GM12878 (cell line): ENCODE results near the gene RABL3. TPM values are rescaled to one million over a fixed set of nuclear protein-coding genes. Genes with fewer than 3 reads are reported as not detected.

Source experiments
- ATAC-seq: fragments of 200-7000 bp; cut with Tn5 transposase; 3 replicates; pipeline ENCODE4 v1.9.1; 2020; ENCODE audit warnings: mild to moderate bottlenecking, moderate library complexity
- BruUV-seq: library from RNA; stranded (reverse); fragments of 400-500 nt; replicated peaks from 2 replicates; lab custom pipeline; 2021; lab: Mats Ljungman, UMichigan
- CTCF ChIA-PET: fragments of 300-600 bp; sonication (Branson Sonifier 250); formaldehyde crosslinking; extraction: SDS; loops from one replicate; lab custom pipeline; 2021; ENCODE audit warnings: inconsistent platforms; lab: Yijun Ruan, JAX
- POLR2A ChIA-PET: fragments of 350-600 bp; formaldehyde crosslinking; extraction: SDS; loops from one replicate; lab custom pipeline; 2021; ENCODE audit warnings: inconsistent platforms; lab: Charles Lee
- RAD21 ChIA-PET: fragments of 300-600 bp; sonication (Branson Sonifier 250); formaldehyde crosslinking; loops from one replicate; lab custom pipeline; 2023; ENCODE audit warnings: antibody characterized with exemption; ENCODE audit not compliant: unreplicated experiment; lab: Charles Lee
- SMC1A ChIA-PET: fragments of 300-600 bp; sonication (Branson Sonifier 250); formaldehyde crosslinking; loops from one replicate; lab custom pipeline; 2023; ENCODE audit not compliant: unreplicated experiment, uncharacterized antibody; lab: Charles Lee
- DNase-seq: peaks from one replicate; pipeline ENCODE4 v3.0.0-alpha.2; 2011; ENCODE audit warnings: low read depth, low spot score
- FAIRE-seq: peaks from 3 replicates; lab custom pipeline; 2011; peaks lifted over from hg19 to GRCh38; lab: Jason Lieb, UNC
- H2AFZ ChIP-seq: 2 replicates; pipeline ENCODE4 v1.6.0; 2011; ENCODE audit warnings: low read depth, low read length, control low read depth; ENCODE audit not compliant: control insufficient read depth
- H3K27ac ChIP-seq: 2 replicates; pipeline ENCODE4 v1.5.1; 2011; ENCODE audit warnings: control low read depth; ENCODE audit not compliant: control insufficient read depth, insufficient read depth
- H3K27me3 ChIP-seq, 2 experiments: replicated peaks in 1 of 2; 2 replicates each; pipeline versions ENCODE4 v1.6.0 to v1.6.1; 2011; ENCODE audit warnings: low read length in 1 of 2; ENCODE audit not compliant: control insufficient read depth in 2 of 2, insufficient read depth in 2 of 2
- H3K36me3 ChIP-seq, 2 experiments: 2 replicates each; pipeline ENCODE4 v1.5.1; 2011; ENCODE audit warnings: low read length in 1 of 2; ENCODE audit not compliant: control insufficient read depth in 2 of 2, insufficient read depth in 2 of 2
- H3K4me1 ChIP-seq: 2 replicates; pipeline ENCODE4 v1.6.1; 2011; ENCODE audit warnings: mild to moderate bottlenecking, low read length, moderate library complexity, mixed read lengths; ENCODE audit not compliant: control insufficient read depth, insufficient read depth
- H3K4me2 ChIP-seq: 2 replicates; pipeline ENCODE4 v1.6.0; 2011; ENCODE audit warnings: control low read depth; ENCODE audit not compliant: control insufficient read depth, insufficient read depth
- H3K4me3 ChIP-seq: fragments of 200-600 bp; sonication (generic); 2 replicates; pipeline ENCODE4 v1.5.1; 2016
- H3K79me2 ChIP-seq: 2 replicates; pipeline ENCODE4 v1.6.0; 2011; ENCODE audit warnings: low read length; ENCODE audit not compliant: control insufficient read depth, insufficient read depth
- H3K9ac ChIP-seq: 2 replicates; pipeline ENCODE4 v1.8.0; 2011; ENCODE audit warnings: low read length, control low read depth, mixed read lengths; ENCODE audit not compliant: control insufficient read depth, insufficient read depth
- H3K9me3 ChIP-seq: replicated peaks from 3 replicates; pipeline ENCODE4 v1.5.1; 2011; ENCODE audit warnings: mild to moderate bottlenecking, low read length; ENCODE audit not compliant: control insufficient read depth, insufficient read depth
- H4K20me1 ChIP-seq: 2 replicates; pipeline ENCODE4 v1.6.0; 2011; ENCODE audit not compliant: control insufficient read depth, insufficient read depth
- KLF5 ChIP-seq: fragments of 450-650 bp; IDR thresholded peaks from 2 replicates; pipeline ENCODE4 v1.6.1; 2014; ENCODE audit warnings: mild to moderate bottlenecking; ENCODE audit not compliant: partially characterized antibody
- MLLT1 ChIP-seq: fragments of 450-650 bp; IDR thresholded peaks from 2 replicates; pipeline ENCODE4 v1.6.1; 2016; ENCODE audit warnings: mild to moderate bottlenecking
- MYB ChIP-seq: fragments of 150-350 bp; IDR thresholded peaks from 2 replicates; pipeline ENCODE4 v1.6.1; 2014; ENCODE audit warnings: mild to moderate bottlenecking, low read depth, low read length, borderline replicate concordance
- NR2C2 ChIP-seq: IDR thresholded peaks from 2 replicates; pipeline ENCODE4 v1.6.1; 2011; ENCODE audit warnings: borderline replicate concordance, low read depth; ENCODE audit not compliant: control insufficient read depth, insufficient read length
- POLR2AphosphoS2 ChIP-seq: IDR thresholded peaks from 2 replicates; pipeline ENCODE4 v1.6.1; 2011; ENCODE audit warnings: low read depth, mild to moderate bottlenecking, low read length, improper control_type of control experiment, moderate library complexity
- SP1 ChIP-seq: IDR thresholded peaks from one replicate; pipeline ENCODE4 v1.6.1; 2011; ENCODE audit warnings: low read depth, low read length
- ZBTB11 ChIP-seq: fragments of 450-650 bp; formaldehyde crosslinking; IDR thresholded peaks from 2 replicates; pipeline ENCODE4 v1.5.0; 2022; ENCODE audit warnings: mild to moderate bottlenecking, missing genetic modification characterization
- ZNF384 ChIP-seq: IDR thresholded peaks from 2 replicates; pipeline ENCODE4 v1.6.1; 2012; ENCODE audit warnings: low read depth, mild to moderate bottlenecking, low read length, improper control_type of control experiment, borderline replicate concordance
- WGBS: methylation state at CpG from one replicate; pipeline ENCODE4 v1.1.6; 2016; ENCODE audit warnings: low lambda C conversion rate; ENCODE audit not compliant: insufficient replicate concordance, insufficient coverage; ENCODE audit errors: missing lambda C conversion rate; 5-methylcytosine and 5-hydroxymethylcytosine counted together
- in situ Hi-C: fragments of 300-500 bp; cut with MboI; formaldehyde crosslinking; loops from 9 replicates; pipeline ENCODE4 v1.14.3; 2018; ENCODE audit warnings: mixed read lengths
- intact Hi-C: fragments of 100-400 bp; cut with micrococcal nuclease; formaldehyde crosslinking; loops from one replicate; pipeline ENCODE4 v1.14.2; 2022; ENCODE audit not compliant: unreplicated experiment
- polyA plus RNA-seq, 11 experiments: library from polyadenylated mRNA; depleted of rRNA in 4 of 11; unstranded in 6 of 11; stranded (reverse) in 5 of 11; fragments of >200 nt; fragmentation: Nextera tagmentation in 4 of 11; fragmentation: Illumina TruSeq in 1 of 11; extraction: Ambion mirVana in 4 of 11; extraction: Trizol in 1 of 11; gene quantifications; 1 replicate in 1 of 11; 2 replicates in 10 of 11; pipeline versions ENCODE4 v1.2.1 to v1.2.3, GENCODE V29; 2011 to 2016; ENCODE audit warnings: inconsistent platforms in 2 of 11, missing spikeins in 2 of 11, low read depth in 1 of 11
- total RNA-seq, 4 experiments: library from RNA; depleted of rRNA in 3 of 4; stranded (reverse); fragments of >200 nt in 3 of 4; fragmentation: Illumina TruSeq in 1 of 4; extraction: Trizol in 1 of 4; gene quantifications; 2 replicates each; pipeline versions ENCODE4 v1.2.1 to v1.2.3, GENCODE V29; 2013 to 2021
- TF ChIP-seq, protein P1 (sequence below): fragments of 450-650 bp; IDR thresholded peaks from 2 replicates; pipeline ENCODE4 v1.6.1; 2017; ENCODE audit warnings: mild to moderate bottlenecking
- TF ChIP-seq, protein P2 (sequence below): fragments of 150-350 bp; IDR thresholded peaks from 2 replicates; pipeline ENCODE4 v1.6.1; 2016; ENCODE audit warnings: low read depth, low read length

RABL3 gene
- total and polyA plus RNA-seq, 10 of the 15 experiments (the other 5 are each of a cell fraction or from before 2014, with no cell fraction given) = 10.5 to 38.0 (median 25.2) TPM

- WGBS = 80% methylated on average over 3 of the region's 3 CpGs
- ATAC-seq (no peak), FAIRE-seq (no peak), DNase-seq (no peak)
- in situ Hi-C loops (no loop called here), intact Hi-C loops (no loop called here)
- TF ChIP-seq KLF5 (no peak), MYB (no peak), ZBTB11 (CRISPR knock-in tag) (no peak), NR2C2 (no peak), MLLT1 (no peak), ZNF384 (no peak), POLR2AphosphoS2 (no peak), SP1 (no peak)
- TF ChIP-seq, protein P1, sequence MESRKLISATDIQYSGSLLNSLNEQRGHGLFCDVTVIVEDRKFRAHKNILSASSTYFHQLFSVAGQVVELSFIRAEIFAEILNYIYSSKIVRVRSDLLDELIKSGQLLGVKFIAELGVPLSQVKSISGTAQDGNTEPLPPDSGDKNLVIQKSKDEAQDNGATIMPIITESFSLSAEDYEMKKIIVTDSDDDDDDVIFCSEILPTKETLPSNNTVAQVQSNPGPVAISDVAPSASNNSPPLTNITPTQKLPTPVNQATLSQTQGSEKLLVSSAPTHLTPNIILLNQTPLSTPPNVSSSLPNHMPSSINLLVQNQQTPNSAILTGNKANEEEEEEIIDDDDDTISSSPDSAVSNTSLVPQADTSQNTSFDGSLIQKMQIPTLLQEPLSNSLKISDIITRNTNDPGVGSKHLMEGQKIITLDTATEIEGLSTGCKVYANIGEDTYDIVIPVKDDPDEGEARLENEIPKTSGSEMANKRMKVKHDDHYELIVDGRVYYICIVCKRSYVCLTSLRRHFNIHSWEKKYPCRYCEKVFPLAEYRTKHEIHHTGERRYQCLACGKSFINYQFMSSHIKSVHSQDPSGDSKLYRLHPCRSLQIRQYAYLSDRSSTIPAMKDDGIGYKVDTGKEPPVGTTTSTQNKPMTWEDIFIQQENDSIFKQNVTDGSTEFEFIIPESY = no peak
- TF ChIP-seq, protein P2, sequence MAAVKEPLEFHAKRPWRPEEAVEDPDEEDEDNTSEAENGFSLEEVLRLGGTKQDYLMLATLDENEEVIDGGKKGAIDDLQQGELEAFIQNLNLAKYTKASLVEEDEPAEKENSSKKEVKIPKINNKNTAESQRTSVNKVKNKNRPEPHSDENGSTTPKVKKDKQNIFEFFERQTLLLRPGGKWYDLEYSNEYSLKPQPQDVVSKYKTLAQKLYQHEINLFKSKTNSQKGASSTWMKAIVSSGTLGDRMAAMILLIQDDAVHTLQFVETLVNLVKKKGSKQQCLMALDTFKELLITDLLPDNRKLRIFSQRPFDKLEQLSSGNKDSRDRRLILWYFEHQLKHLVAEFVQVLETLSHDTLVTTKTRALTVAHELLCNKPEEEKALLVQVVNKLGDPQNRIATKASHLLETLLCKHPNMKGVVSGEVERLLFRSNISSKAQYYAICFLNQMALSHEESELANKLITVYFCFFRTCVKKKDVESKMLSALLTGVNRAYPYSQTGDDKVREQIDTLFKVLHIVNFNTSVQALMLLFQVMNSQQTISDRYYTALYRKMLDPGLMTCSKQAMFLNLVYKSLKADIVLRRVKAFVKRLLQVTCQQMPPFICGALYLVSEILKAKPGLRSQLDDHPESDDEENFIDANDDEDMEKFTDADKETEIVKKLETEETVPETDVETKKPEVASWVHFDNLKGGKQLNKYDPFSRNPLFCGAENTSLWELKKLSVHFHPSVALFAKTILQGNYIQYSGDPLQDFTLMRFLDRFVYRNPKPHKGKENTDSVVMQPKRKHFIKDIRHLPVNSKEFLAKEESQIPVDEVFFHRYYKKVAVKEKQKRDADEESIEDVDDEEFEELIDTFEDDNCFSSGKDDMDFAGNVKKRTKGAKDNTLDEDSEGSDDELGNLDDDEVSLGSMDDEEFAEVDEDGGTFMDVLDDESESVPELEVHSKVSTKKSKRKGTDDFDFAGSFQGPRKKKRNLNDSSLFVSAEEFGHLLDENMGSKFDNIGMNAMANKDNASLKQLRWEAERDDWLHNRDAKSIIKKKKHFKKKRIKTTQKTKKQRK = no peak
- Histone ChIP-seq H3K4me3 (no peak overlapping the region), H3K27me3 (no peaks in the 10 kb centered on the region), H2AFZ (no peak overlapping the region), H3K4me1 (no peaks in the 10 kb centered on the region), H3K4me2 (0 out of 2 replicates have a peak overlapping the region, but pooled peaks have one; percentile 43), H4K20me1 (no peaks in the 10 kb centered on the region), H3K9ac (no peak overlapping the region), H3K27ac (no peak overlapping the region), H3K9me3 (no peaks in the 10 kb centered on the region; the same call in 1 of the 3 replicates), H3K79me2 (peaks cover 53% of the 10 kb centered on the region), H3K36me3 (no peaks in the 10 kb centered on the region; a peak in 1 of 4 replicates)
- POLR2A ChIA-PET = no interaction called here
- SMC1A ChIA-PET = interaction anchor here (0.9 to 2.0 kb wide), 4 partner anchors 8 to 48 kb away, joined by 3 to 7 read pairs (median 7); no protein-coding TSS in a partner anchor
- BruUV-seq = no TSS peak
- RAD21 ChIA-PET = no interaction called here
- CTCF ChIA-PET = no interaction called here
These were observed 3.1 kb upstream of the RABL3 start for GRCh38 chr3:120745466-120745865.
